Measurements from ENCODE around the gene TOB2.
A peak's percentile ranks its signal among the peaks of the same experiment; 100 is the strongest.
"Not testable (repeated sequence)": the region's sequence is repeated elsewhere in the genome, so short reads cannot be mapped to it uniquely, and the experiment has no call there.

TOB2 gene

DNA sequence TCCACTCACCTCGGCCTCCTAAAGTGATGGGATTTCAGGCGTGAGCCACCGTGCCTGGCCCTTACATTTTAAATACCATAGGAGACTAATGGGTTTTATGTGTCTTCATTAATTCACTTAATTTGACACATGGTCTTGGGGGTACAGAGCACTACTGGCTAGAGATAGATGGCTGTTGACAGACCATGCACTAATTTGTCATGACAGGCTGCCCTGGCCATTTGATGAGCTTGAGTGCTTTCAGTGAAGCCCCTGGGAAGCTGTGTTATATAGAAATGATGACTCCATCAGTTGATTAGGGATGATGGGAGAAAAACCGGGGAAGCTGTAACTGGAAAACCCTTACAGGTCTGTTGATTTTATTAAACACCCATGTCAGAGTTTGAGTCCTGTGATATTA lies 15.3 kb upstream of the TOB2 start:
- no peak for DNase-seq

DNA sequence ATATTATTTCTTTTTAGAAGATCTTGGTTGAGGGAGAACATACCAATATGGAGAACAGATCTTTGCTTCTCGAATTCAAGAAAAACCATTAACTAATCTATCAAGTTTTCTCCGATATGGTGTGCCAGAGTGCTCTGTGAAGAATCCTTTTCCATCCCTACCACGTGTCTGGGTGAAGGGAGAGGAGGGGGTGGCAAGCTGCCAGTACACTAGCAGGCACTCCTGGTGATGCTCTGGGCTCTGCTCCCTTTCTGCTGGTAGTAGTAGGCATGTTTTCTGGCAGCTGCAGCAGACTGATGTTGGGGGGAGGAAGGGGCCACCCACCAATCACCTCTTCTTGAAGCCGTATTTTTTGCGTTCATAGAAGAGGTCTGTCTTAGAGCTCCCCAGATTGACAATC lies 13.5 kb upstream of the TOB2 start:
- DNase-seq, result not testable (repeated sequence)

DNA sequence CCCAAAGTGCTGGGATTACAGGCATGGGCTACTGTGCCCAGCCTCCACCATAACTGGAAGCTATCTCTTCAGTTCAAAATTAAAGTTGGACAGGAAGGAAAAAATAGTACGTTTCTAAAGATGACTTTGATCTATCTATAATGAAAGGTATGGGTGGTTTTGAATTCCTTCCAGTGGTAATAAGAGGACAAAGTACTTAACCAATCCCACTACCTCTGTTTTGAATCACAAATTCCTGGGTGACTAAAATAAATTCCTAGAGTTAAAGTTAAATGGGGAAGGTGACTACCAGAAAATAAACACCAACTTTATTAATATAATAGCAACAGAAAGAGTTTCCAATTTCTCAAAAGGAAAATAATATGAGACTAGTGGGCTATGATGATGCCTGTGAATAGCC lies 12.8 kb upstream of the TOB2 start:
- DNase-seq, result no peak

DNA sequence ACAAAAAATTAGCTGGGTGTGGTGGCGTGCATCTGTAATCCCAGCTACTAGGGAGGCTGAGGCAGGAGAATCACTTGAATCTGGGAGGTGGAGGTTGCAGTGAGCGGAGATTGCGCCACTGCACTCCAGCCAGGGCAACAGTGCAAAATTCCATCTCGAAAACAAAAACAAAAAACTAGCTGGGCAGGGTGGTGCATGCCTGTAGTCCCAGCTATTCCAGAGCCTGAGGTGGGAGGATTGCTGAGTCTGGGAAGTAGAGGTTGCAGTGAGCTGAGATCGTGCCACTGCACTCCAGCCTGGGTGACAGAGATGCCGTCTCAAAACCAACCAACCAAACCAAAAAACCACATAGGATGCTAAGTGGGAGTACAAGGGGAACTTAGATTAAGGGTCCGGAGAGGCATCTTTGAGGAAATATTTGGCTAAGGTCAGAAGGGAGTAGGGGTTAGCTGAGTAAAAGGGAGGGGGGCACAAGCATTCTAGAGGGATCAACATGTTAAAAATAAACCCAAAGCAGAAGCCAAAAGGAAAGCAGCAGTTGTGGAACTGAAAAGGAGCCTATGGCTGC lies 11.6 kb upstream of the TOB2 start:
- no peak for DNase-seq

DNA sequence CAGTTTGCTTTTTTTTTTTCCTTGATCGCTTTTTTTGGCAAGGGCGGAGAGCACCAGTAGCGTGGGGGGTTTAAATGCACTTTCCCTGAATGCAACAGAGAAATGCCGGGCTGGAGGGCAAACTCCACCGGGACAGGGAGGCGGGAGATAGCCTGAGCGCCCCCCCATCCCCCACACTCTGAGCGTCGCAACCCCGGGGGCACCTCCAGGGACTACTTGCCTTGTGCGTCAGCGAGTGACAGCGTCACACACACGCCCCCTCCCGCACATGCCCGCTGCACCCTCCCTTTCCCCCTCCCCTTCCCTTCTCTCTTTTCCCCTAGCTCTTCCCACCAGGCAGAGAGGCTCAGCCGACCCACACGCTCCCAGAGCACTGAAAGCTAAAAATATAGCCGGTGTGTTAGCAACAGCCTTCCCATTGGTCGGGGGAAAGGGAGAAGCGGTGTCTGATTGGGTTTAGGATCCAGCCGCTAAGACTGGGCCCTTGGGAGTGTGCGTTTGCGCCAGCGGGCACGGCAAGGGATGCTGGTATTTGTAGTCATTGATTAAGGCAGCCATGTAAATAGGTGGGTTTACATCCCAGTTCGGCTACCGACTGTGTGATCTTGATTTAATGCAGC lies 1.7 kb upstream of the TOB2 start:
- DNase-seq, result peak; percentile 98

DNA sequence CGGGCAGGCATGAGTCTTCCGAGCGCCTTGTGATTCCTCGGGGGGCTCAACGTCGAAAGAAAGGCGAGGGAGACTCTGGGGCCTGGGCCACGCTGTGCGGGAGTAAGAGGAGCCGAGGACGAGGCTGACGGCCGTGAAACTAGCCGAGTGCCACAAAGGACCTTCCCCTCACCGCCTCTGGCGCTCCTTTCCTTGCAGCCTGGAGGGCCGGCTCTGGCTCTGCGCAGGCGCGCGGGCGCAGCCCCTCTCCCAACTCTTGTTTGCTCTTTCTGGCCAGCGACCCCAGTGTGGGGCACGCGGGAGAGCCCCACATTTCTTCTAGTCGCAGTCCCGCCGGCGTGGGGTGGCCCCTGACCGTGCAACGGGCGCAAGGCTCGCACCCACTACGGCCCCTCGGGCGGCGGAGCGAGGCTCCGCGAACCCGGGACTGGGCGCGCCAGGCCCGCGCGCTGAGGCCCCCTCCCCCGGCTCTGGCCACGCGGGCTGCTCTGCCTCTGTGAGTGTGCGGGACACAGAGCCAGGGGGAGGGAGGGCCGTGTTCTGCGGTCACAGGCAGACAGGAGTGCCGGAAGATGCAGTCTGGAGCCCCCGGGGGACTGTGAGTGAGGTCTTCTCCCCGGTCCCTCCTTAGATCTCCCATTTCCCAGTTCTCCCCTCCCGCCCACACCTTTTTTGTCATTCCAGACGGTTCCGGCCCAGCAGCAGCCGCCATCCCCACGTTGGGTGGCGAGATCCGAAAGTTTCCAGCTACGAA lies 1.0 kb upstream of the TOB2 start:
- peak; percentile 65 for DNase-seq

DNA sequence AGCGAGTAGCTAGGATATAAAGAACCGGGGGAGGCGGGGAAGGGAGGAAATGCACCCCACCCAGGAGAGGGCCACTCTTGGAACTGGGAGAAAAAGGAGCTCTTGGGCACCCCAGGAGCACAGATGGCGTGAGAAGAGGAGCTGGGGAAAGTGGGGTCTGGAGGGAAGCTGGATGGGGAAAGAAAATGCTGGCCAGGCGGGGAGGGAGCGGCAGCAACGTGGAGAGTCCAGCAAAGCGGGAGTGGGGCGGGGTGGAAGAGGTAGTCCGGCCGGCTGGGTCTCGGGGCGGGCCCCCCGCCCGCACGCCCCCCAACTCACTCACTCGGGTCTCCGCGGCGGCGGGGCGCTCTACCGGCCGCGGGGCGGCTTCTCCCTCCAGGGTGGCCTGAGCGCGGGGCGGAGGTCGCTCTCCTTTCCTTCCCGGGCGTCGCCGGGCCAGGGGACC lies 522 bp downstream of the TOB2 start:
- peak; percentile 22 for DNase-seq

DNA sequence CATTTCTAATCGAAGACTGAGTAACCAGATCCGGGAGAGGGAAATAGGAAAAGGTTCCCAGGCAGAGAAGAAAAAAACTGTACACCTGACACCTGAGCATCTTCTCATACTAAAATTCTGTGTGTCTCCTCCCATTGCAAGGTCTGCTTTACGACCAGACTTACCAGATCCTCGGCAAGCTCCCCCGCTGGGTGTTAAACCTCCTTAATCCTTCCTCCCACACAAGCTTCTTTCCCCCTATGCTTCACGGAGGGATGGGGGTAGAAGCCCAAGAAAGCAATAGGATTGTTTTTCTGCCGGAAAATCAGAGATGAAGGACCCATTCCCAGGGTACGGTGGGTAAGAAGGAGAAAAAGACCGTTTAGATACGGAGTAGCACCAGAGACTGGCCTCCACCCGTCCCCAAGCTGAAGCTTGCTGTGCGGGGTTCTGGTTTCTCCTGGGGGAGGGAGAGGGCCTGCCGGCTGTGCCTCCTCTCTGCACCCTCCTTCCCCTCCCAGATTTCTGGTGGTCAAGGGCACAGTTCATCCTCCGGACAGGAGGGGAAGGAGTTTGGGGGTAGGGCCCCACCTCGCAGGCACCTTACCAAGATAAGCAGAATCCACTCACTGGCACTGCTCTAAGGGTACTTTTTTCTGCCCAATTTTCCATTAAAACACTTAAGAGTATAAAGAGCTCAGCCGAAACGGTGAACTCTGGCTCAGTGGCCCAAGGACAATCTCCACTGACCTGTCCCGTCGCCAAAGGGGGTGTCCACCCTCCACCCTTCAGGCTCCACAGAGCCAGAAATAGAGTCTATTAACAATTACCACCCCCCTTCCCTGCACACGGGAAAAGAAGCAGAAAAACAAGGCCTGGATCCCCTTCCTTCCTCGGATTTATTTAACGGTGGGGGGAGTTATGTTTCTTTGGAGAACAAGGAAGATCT lies 1.2 kb downstream of the TOB2 start:
- DNase-seq, result peak; percentile 14

DNA sequence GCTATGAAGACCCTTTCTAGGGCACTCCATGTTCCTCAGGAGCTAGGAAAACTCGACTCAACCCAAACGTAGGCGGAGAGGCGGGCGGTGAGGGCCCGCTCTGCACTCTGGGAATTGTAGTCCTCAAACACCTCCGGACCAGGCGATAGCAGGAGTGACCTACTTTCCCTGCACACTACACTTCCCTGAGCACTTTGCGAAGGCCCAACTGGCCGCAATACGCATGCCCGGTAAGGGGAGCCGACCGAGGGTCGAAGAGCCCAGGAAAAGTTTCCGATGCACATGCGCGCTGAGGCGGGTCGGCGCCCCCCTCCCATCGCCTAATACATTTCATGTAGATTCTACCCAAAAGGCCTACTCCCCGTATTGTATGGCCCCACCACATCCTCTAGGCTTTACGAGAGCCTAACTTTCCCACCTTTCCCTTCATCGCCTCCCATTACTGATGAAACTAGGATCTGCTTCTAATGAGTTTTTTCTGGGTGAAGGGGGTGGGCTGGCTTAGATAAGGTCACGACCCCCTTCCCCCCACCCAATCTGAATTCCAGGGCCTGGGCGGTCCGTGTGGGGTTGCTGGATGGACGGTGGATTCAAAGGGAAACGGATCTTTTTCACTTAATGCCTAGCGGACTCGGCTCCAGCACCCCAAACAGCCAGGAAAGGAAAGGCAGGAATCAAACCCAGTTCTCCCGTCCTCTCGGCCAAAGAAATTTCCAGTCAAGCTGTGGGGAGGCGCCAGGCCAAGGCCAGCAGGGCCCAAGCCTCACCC lies 2.1 kb downstream of the TOB2 start:
- DNase-seq, result peak; percentile 95

DNA sequence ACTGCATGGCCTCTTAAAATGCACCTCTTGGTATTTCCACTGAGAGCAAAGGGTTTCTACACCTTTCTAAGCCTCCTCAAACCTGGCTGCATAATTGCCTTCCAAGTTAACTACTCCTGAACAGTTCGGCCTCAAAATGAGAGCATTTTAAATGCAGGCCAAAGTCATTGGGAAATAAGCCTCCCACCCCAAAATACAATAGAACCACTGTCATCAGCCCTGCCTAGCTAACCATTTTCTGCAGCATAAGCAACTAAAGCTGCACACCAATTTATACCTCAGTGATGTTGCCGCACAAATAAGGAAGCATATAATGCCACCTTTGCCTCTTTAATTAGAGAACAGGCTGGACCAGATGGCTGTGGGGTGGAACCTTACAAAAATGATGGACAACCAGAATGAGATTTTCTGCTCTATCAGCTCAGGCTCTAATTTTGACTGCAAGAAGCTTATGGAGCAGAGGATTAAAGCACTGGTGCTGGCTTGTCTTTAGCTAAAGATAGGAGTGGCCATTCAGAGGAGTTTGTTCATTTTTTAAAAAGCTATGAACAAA lies 4.3 kb downstream of the TOB2 start:
- no peak for DNase-seq

DNA sequence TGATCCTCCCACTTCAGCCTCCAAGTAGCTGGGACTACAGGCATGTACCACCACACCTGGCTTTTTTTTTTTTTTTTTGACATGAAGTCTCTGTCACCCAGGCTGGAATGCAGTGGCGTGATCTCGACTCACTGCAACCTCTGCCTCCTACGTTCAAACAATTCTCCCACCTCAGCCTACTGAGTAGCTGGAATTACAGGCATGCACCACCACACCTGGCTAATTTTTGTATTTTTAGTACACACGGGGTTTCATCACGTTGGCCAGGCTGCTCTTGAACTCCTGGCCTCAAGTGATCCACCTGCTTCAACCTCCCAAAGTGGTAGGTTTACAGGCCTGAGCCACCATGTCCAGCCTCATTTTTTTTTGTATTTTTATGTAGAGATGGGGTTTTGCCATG lies 6.1 kb downstream of the TOB2 start:
- DNase-seq, result not testable (repeated sequence)

DNA sequence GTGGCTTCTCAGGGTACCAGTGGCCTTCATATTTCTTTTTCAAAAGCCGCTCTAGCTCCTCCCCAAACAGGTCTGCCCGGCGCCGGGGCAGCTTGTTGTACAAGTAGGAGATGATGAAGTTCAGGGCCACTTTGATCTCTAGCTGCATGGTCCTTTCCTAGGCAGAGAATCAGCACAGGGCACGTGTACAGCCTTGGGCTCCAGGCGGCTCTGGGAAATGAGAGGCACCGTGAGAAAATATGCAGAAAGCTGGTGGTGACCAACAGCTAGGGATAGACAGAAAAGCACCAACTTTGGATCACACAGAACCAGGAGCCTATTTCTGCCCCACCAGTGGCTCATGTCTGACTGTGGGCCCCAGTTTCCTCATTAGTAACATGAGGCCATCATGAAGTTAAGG lies 9.4 kb downstream of the TOB2 start:
- no peak for DNase-seq

DNA sequence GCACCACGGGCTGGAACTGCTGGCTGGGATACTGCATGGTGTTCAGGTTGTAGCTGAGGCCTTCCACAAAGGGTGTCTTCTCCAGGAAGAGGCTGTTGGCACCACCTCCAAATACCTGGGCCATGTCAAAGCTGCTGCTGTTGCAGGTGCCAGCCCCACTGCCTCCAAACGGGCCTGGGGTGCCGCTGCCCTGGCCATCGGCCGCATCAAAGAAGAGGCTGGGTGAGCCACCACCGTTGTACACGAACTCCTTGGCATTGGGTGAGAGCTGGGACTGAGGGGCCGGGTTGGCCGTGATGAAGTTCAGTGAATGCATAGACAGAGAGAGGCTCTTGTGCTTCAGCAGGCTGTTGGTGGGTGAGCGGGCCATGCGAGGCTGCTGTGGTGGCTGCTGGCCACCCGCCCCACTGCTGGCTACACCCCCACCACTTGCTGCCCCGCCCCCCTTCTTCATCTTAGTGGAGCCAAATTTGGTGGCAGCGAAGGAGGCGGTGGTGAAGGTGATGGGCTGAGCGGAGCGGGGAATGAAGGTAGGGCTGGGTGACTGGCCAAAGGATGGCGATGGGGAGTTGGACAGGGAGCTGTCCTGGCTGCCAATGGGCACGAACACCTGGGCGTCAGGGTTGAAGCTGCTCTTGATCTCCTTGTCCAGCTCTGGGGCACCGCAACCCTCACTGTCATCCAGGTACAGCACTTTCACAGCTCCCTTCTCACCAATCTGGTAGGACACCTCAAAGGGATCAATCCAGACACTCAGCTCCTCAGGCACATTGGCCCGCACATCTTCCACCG lies 10.1 kb downstream of the TOB2 start:
- no peak for DNase-seq

DNA sequence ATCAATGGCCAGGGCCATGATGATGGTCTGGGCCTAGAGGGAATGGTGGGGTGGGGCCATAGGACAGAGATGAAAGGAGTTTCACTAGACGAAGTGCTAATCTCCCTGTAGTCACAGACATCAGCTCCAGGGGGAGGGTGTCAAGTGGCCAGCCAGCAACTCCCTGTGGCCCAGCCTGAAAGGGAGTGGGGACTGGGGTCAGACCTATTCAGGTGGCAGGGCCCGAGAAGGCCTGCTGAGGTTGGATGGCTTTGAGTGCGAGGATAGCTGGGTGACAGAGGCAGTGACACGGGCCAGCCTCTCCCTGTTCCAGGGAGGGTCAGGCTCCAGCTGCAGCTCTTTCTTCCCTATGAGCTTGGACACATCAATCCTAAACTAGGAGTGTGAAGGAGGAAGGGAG lies 11.0 kb downstream of the TOB2 start:
- DNase-seq, result no peak

DNA sequence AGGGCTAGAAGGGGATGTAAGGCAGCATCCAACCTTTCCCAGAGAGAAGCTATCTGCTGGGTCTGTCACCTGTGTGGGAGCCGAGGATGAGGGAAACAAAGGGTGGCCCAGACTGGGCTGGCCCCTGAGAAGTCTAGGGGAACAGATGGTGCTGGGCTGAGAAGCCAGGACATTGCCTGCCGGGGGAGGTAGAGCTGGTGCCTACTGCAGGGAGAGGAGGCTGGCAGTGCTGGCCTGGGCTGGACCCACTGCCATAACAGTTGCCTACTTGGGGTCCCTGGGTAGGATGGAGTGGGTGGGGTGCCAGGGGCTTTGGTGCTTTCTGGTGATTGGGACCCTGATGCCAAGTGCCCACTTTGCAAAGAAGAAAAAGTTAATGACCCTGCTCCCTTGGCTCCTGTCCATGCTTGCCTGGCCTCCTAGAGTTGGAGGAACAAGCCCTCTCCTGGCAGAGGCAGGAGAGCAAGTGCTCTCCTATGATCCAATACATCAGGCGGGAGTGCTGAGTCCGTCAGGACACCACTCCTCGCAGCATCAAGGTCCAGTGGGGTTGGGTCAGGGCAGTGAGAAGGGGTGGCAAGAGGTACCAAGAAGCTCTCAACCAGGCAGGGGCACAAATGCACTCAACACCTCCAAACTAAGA lies 12.1 kb downstream of the TOB2 start:
- DNase-seq, result not testable (repeated sequence)

DNA sequence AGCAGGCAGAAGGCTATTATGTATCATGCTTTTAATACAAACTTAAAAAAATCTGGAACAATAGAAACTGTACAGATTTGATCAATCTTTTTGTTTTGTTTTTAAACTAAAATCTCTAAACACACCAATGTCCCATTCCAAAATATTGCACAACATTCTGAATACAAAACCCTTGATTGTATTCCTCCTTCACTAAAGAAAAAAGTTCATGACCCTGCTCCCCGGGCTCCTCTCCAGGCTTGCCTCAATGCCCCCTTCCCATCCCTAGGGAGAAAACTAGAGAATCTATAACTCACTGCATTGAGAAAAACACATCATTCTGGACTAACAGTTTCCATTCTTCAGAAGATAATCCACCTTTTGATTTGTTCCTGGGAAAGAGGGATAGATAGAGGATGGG lies 13.1 kb downstream of the TOB2 start:
- not testable (repeated sequence) for DNase-seq

DNA sequence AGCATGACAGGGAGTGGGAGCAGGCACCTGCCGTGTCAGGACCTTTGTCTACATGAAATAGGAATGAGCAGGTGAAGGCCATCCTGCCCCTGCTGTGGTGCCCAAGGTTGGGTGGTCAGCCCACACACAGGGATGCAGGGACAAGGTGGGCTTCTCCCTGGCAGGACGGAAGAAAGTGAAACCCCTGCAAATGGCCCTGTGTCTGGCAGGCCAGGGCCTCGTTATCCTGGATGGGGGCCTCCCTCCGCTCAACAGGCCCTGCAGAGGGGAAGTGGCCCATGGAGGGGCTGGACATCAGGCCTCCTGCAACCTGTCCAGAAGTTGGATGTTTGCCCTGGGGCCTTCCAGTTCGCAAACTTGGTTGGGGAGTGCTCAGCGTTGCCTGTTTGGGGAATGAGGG lies 14.9 kb downstream of the TOB2 start:
- DNase-seq, result no peak

DNA sequence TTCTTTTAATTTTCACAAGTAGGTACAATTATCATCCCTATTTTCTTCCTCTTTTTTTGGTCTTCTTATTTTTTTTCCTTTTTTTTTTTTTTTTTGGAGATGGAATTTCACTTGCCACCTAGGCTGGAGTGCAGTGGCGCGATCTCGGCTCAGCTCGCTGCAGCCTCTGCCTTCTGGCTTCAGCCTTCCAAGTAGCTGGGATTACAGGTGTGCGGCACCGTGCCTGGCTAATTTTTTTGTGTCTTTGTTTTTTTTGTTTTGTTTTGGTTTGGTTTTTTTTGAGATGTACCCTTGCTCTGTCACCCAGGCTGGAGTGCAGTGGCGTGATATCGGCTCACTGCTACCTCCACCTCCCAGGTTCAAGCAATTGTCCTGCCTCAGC lies 16.7 kb downstream of the TOB2 start:
- DNase-seq, result no peak

DNA sequence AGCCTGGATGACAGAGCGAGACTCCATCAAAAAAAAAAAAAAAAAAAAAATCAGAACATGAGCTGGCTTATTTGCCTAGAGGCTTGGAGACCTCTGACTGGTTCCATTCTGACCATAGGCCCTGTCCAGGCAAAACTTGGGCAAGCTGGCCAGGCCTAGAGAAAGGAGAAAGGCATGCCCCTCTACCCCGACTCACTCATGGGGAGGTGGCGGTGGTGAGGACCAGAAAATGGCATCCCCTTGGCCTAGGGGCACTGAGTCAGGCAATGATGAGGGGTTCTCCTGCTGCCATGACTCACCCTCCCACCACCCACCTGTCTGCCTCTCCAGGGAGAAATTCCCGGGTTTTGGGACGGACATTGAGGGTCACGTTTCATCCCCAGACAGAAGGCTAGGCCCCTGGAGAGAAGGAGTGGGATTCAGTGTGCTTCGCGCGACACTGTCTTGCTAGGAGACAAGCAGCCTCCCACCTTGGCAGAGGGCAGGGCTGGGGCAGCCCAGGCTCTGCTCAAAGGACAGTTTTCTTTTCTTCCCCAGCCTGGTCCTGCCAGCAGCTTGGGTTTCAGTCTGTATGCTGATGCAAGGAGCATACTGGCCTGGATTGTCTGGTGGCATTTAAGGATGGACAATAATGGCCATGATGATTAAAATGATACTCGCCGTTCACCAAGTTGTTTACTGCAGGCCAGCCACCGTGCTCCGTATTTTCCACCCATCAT lies 17.2 kb downstream of the TOB2 start:
- DNase-seq, result no peak
